Transverse colon (tissue), 4 donors: ENCODE results near the gene CDK15. TPM values are rescaled to one million over a fixed set of nuclear protein-coding genes. Genes with fewer than 3 reads are reported as not detected.

Experiments
- DNase-seq: peaks from one replicate; pipeline ENCODE4 v3.0.0-alpha.2; 2019
- H3K27ac ChIP-seq, 4 donors: fragments of 200-600 bp; sonication (generic); 2 replicates each; pipeline ENCODE4 v1.5.1; 2016 to 2018; ENCODE audit warnings: inconsistent platforms in 4 of 4
- H3K27me3 ChIP-seq: fragments of 200-600 bp; sonication (generic); 2 replicates; pipeline ENCODE4 v1.5.1; 2017; ENCODE audit warnings: inconsistent platforms
- H3K36me3 ChIP-seq, 4 donors: fragments of 200-600 bp; sonication (generic); 2 replicates each; pipeline ENCODE4 v1.5.1; 2017 to 2019; ENCODE audit warnings: inconsistent platforms in 4 of 4
- H3K4me1 ChIP-seq, 4 donors: fragments of 200-600 bp; sonication (generic); 2 replicates each; pipeline ENCODE4 v1.5.1; 2017 to 2020; ENCODE audit warnings: inconsistent platforms in 4 of 4
- H3K4me3 ChIP-seq, 4 donors: fragments of 200-600 bp; sonication (generic); 1 replicate in 1 of 4; 2 replicates in 3 of 4; pipeline versions ENCODE4 v1.5.1 to v1.6.1; 2017 to 2019; ENCODE audit warnings: inconsistent platforms in 4 of 4
- H3K9me3 ChIP-seq, 2 donors: fragments of 200-600 bp; sonication (generic); 2 replicates each; pipeline ENCODE4 v1.5.1; 2017 to 2019; ENCODE audit warnings: inconsistent platforms in 2 of 2
- CTCF ChIP-seq, 5 experiments: fragments of 200-600 bp in 3 of 5; fragments of 450-650 bp in 2 of 5; sonication (generic) in 3 of 5; IDR thresholded peaks; 1 replicate in 2 of 5; 2 replicates in 3 of 5; pipeline ENCODE4 v1.5.1; 2016 to 2017; ENCODE audit warnings: antibody characterized with exemption in 5 of 5, inconsistent platforms in 3 of 5, mild to moderate bottlenecking in 2 of 5, moderate library complexity in 1 of 5
- EP300 ChIP-seq: sonication (generic); formaldehyde crosslinking; IDR thresholded peaks from one replicate; pipeline ENCODE4 v1.6.1; 2017; ENCODE audit warnings: antibody characterized with exemption, low read depth
- POLR2A ChIP-seq: fragments of 450-650 bp; IDR thresholded peaks from one replicate; pipeline ENCODE4 v1.6.1; 2016; ENCODE audit warnings: antibody characterized with exemption, mild to moderate bottlenecking, moderate library complexity
- POLR2AphosphoS5 ChIP-seq, 3 donors: sonication (generic); formaldehyde crosslinking; IDR thresholded peaks; one replicate each; pipeline ENCODE4 v1.6.1; 2016; ENCODE audit warnings: antibody characterized with exemption in 3 of 3
- WGBS, 2 donors: methylation state at CpG; one replicate each; pipeline ENCODE4 v1.1.5; 2018; ENCODE audit warnings: low coverage in 1 of 2; 5-methylcytosine and 5-hydroxymethylcytosine counted together
- in situ Hi-C, 4 donors: fragments of 200-750 bp; cut with MboI; loops; one replicate each; pipeline versions ENCODE4 v1.15.0 to v1.15.1; 2017; ENCODE audit warnings: low sequenced_read_pairs in 3 of 4, low pct_ligation_motif_present in 1 of 4, low pct_unique_long_range_greater_than_20kb in 1 of 4
- intact Hi-C: fragments of 100-400 bp; cut with DNase I; formaldehyde crosslinking; loops from one replicate; pipeline ENCODE4 v1.15.1; 2023; ENCODE audit warnings: low total_unique reads
- total RNA-seq, 4 donors: library from RNA; depleted of rRNA; stranded (reverse); fragments of >200 nt; gene quantifications; one replicate each; pipeline ENCODE4 v1.1.0, GENCODE V29; 2016

The CDK15 gene
- total RNA-seq, 4 donors from 2014 or later, result 0.14 to 0.79 TPM; not detected in 2

- WGBS, 2 donors, result 73 to 90% methylated on average over 2 to 4 of the region's 4 CpGs
- intact Hi-C loops (no loop called here), in situ Hi-C loops (no loop called here)
- Histone ChIP-seq H3K27ac (no peak overlapping the region), H3K9me3 (no peaks in the 10 kb centered on the region), H3K27me3 (peaks cover 4% of the 10 kb centered on the region), H3K36me3 (no peaks in the 10 kb centered on the region), H3K4me3 (no peak overlapping the region), H3K4me1 (peaks cover 0 to 7% (median 0%) of the 10 kb centered on the region in 4 donors)
- DNase-seq, result no peak
- TF ChIP-seq POLR2AphosphoS5 (IDR thresholded peaks at IDR 0.05), result no peak
- TF ChIP-seq POLR2A, result no peak
- no peak for TF ChIP-seq EP300
- no peak for TF ChIP-seq CTCF (IDR thresholded peaks at IDR 0.05)
Observed at GRCh38 chr2:201907563-201907881, 101.2 kb downstream of the CDK15 start.

GRCh38 chr2:201908901-201909300, 102.6 kb downstream of the CDK15 start:
- intact Hi-C loops (no loop called here), in situ Hi-C loops (no loop called here)
- Histone ChIP-seq H3K36me3 (no peaks in the 10 kb centered on the region), H3K9me3 (no peaks in the 10 kb centered on the region), H3K27ac (no peak overlapping the region), H3K4me1 (peaks cover 0 to 7% (median 0%) of the 10 kb centered on the region in 4 donors), H3K4me3 (no peak overlapping the region), H3K27me3 (peaks cover 4% of the 10 kb centered on the region)
- 68 to 76% methylated on average over 2 of the region's 2 CpGs for WGBS, 2 donors
- no peak for DNase-seq
- no peak for TF ChIP-seq POLR2A
- TF ChIP-seq POLR2AphosphoS5 (IDR thresholded peaks at IDR 0.05), result no peak
- no peak for TF ChIP-seq EP300
- TF ChIP-seq CTCF (IDR thresholded peaks at IDR 0.05), result no peak

- no peak for DNase-seq
- intact Hi-C loops, result no loop called here
- no peak overlapping the region for H3K4me3 ChIP-seq
- WGBS, 2 donors, result 77 to 82% methylated on average over 2 to 4 of the region's 4 CpGs
- TF ChIP-seq EP300 (no peak), POLR2AphosphoS5 (IDR thresholded peaks at IDR 0.05) (no peak)
- no peaks in the 10 kb centered on the region for H3K9me3 ChIP-seq
- peaks cover 4% of the 10 kb centered on the region for H3K27me3 ChIP-seq
- H3K27ac ChIP-seq, result no peak overlapping the region
- in situ Hi-C loops, result no loop called here
- H3K36me3 ChIP-seq, result no peaks in the 10 kb centered on the region
- H3K4me1 ChIP-seq, result peaks cover 0 to 7% (median 0%) of the 10 kb centered on the region in 4 donors
Observed at GRCh38 chr2:201909348-201909747, 103.0 kb downstream of the CDK15 start.

GRCh38 chr2:201909961-201910361, 103.6 kb downstream of the CDK15 start:
- in situ Hi-C loops, result no loop called here
- Histone ChIP-seq H3K4me1 (peaks cover 0 to 7% (median 0%) of the 10 kb centered on the region in 4 donors), H3K36me3 (no peaks in the 10 kb centered on the region), H3K27ac (no peak overlapping the region), H3K9me3 (no peaks in the 10 kb centered on the region), H3K4me3 (no peak overlapping the region), H3K27me3 (no peaks in the 10 kb centered on the region)
- TF ChIP-seq EP300 (no peak), CTCF (IDR thresholded peaks at IDR 0.05) (no peak), POLR2A (no peak), POLR2AphosphoS5 (IDR thresholded peaks at IDR 0.05) (no peak)
- DNase-seq, result peak; percentile 13
- 49 to 53% methylated on average over 4 of the region's 4 CpGs for WGBS, 2 donors
- intact Hi-C loops, result no loop called here

GRCh38 chr2:201911372-201911771, 105.0 kb downstream of the CDK15 start:
- intact Hi-C loops (no loop called here), in situ Hi-C loops (no loop called here)
- no peak for DNase-seq
- H3K27me3 ChIP-seq, result no peaks in the 10 kb centered on the region
- TF ChIP-seq POLR2A (no peak), POLR2AphosphoS5 (IDR thresholded peaks at IDR 0.05) (no peak), CTCF (IDR thresholded peaks at IDR 0.05) (no peak), EP300 (no peak)
- 83 to 86% methylated on average over 2 to 4 of the region's 4 CpGs for WGBS, 2 donors
- peaks cover 0 to 7% (median 0%) of the 10 kb centered on the region in 4 donors for H3K4me1 ChIP-seq
- no peak overlapping the region for H3K4me3 ChIP-seq
- H3K27ac ChIP-seq, result no peak overlapping the region
- H3K36me3 ChIP-seq, result no peaks in the 10 kb centered on the region
- H3K9me3 ChIP-seq, result no peaks in the 10 kb centered on the region
